GM12878 (cell line): ENCODE data around the gene PARN. TPM values are rescaled to one million over a fixed set of nuclear protein-coding genes. Genes with fewer than 3 reads are reported as not detected.

ENCODE experiments used
- ATAC-seq: fragments of 200-7000 bp; cut with Tn5 transposase; 3 replicates; pipeline ENCODE4 v1.9.1; 2020; ENCODE audit warnings: mild to moderate bottlenecking, moderate library complexity
- BruUV-seq: library from RNA; stranded (reverse); fragments of 400-500 nt; replicated peaks from 2 replicates; lab custom pipeline; 2021; lab: Mats Ljungman, UMichigan
- CTCF ChIA-PET: fragments of 300-600 bp; sonication (Branson Sonifier 250); formaldehyde crosslinking; extraction: SDS; loops from one replicate; lab custom pipeline; 2021; ENCODE audit warnings: inconsistent platforms; lab: Yijun Ruan, JAX
- POLR2A ChIA-PET: fragments of 350-600 bp; formaldehyde crosslinking; extraction: SDS; loops from one replicate; lab custom pipeline; 2021; ENCODE audit warnings: inconsistent platforms; lab: Charles Lee
- RAD21 ChIA-PET: fragments of 300-600 bp; sonication (Branson Sonifier 250); formaldehyde crosslinking; loops from one replicate; lab custom pipeline; 2023; ENCODE audit warnings: antibody characterized with exemption; ENCODE audit not compliant: unreplicated experiment; lab: Charles Lee
- SMC1A ChIA-PET: fragments of 300-600 bp; sonication (Branson Sonifier 250); formaldehyde crosslinking; loops from one replicate; lab custom pipeline; 2023; ENCODE audit not compliant: unreplicated experiment, uncharacterized antibody; lab: Charles Lee
- DNase-seq: peaks from one replicate; pipeline ENCODE4 v3.0.0-alpha.2; 2011; ENCODE audit warnings: low read depth, low spot score
- FAIRE-seq: peaks from 3 replicates; lab custom pipeline; 2011; peaks lifted over from hg19 to GRCh38; lab: Jason Lieb, UNC
- H2AFZ ChIP-seq: 2 replicates; pipeline ENCODE4 v1.6.0; 2011; ENCODE audit warnings: low read depth, low read length, control low read depth; ENCODE audit not compliant: control insufficient read depth
- H3K27ac ChIP-seq: 2 replicates; pipeline ENCODE4 v1.5.1; 2011; ENCODE audit warnings: control low read depth; ENCODE audit not compliant: control insufficient read depth, insufficient read depth
- H3K27me3 ChIP-seq, 2 experiments: replicated peaks in 1 of 2; 2 replicates each; pipeline versions ENCODE4 v1.6.0 to v1.6.1; 2011; ENCODE audit warnings: low read length in 1 of 2; ENCODE audit not compliant: control insufficient read depth in 2 of 2, insufficient read depth in 2 of 2
- H3K36me3 ChIP-seq, 2 experiments: 2 replicates each; pipeline ENCODE4 v1.5.1; 2011; ENCODE audit warnings: low read length in 1 of 2; ENCODE audit not compliant: control insufficient read depth in 2 of 2, insufficient read depth in 2 of 2
- H3K4me1 ChIP-seq: 2 replicates; pipeline ENCODE4 v1.6.1; 2011; ENCODE audit warnings: mild to moderate bottlenecking, low read length, moderate library complexity, mixed read lengths; ENCODE audit not compliant: control insufficient read depth, insufficient read depth
- H3K4me2 ChIP-seq: 2 replicates; pipeline ENCODE4 v1.6.0; 2011; ENCODE audit warnings: control low read depth; ENCODE audit not compliant: control insufficient read depth, insufficient read depth
- H3K4me3 ChIP-seq: fragments of 200-600 bp; sonication (generic); 2 replicates; pipeline ENCODE4 v1.5.1; 2016
- H3K79me2 ChIP-seq: 2 replicates; pipeline ENCODE4 v1.6.0; 2011; ENCODE audit warnings: low read length; ENCODE audit not compliant: control insufficient read depth, insufficient read depth
- H3K9ac ChIP-seq: 2 replicates; pipeline ENCODE4 v1.8.0; 2011; ENCODE audit warnings: low read length, control low read depth, mixed read lengths; ENCODE audit not compliant: control insufficient read depth, insufficient read depth
- H3K9me3 ChIP-seq: replicated peaks from 3 replicates; pipeline ENCODE4 v1.5.1; 2011; ENCODE audit warnings: mild to moderate bottlenecking, low read length; ENCODE audit not compliant: control insufficient read depth, insufficient read depth
- H4K20me1 ChIP-seq: 2 replicates; pipeline ENCODE4 v1.6.0; 2011; ENCODE audit not compliant: control insufficient read depth, insufficient read depth
- BMI1 ChIP-seq: fragments of 450-650 bp; IDR thresholded peaks from 2 replicates; pipeline ENCODE4 v1.6.1; 2016; ENCODE audit warnings: mild to moderate bottlenecking, moderate library complexity, borderline replicate concordance
- BRCA1 ChIP-seq: IDR thresholded peaks from 2 replicates; pipeline ENCODE4 v1.6.1; 2011; ENCODE audit warnings: low read depth, low read length, improper control_type of control experiment
- CEBPB ChIP-seq, 2 experiments: fragments of 150-350 bp in 1 of 2; IDR thresholded peaks; 2 replicates each; pipeline ENCODE4 v1.6.1; 2012 to 2014; ENCODE audit warnings: low read depth in 2 of 2, low read length in 2 of 2, borderline replicate concordance in 1 of 2, inconsistent platforms in 1 of 2
- CHD1 ChIP-seq: IDR thresholded peaks from 2 replicates; pipeline ENCODE4 v1.6.1; 2012; ENCODE audit warnings: low read depth, low read length, improper control_type of control experiment
- CREM ChIP-seq: IDR thresholded peaks from 2 replicates; pipeline ENCODE4 v1.6.1; 2014; ENCODE audit warnings: antibody characterized with exemption, low read depth
- CTCF ChIP-seq, 3 experiments: IDR thresholded peaks in 2 of 3; conservative IDR thresholded peaks in 1 of 3; 2 replicates each; pipeline ENCODE4 v1.5.1; 2011; ENCODE audit warnings: low read depth in 3 of 3, low read length in 3 of 3, mild to moderate bottlenecking in 3 of 3, control low read depth in 2 of 3, moderate library complexity in 2 of 3, inconsistent platforms in 1 of 3, mixed read lengths in 1 of 3; ENCODE audit not compliant: control insufficient read depth in 2 of 3, insufficient read depth in 1 of 3; ENCODE audit errors: extremely low read depth in 1 of 3
- EED ChIP-seq: sonication (generic); IDR thresholded peaks from 2 replicates; pipeline ENCODE4 v1.6.1; 2016; ENCODE audit warnings: antibody characterized with exemption, low read depth
- IKZF2 ChIP-seq, 2 experiments: fragments of 450-650 bp; IDR thresholded peaks; 2 replicates each; pipeline ENCODE4 v1.6.1; 2017; ENCODE audit warnings: mild to moderate bottlenecking in 2 of 2, moderate library complexity in 2 of 2
- MAX ChIP-seq: IDR thresholded peaks from 2 replicates; pipeline ENCODE4 v1.6.1; 2012; ENCODE audit warnings: low read depth, low read length, improper control_type of control experiment
- MYB ChIP-seq: fragments of 150-350 bp; IDR thresholded peaks from 2 replicates; pipeline ENCODE4 v1.6.1; 2014; ENCODE audit warnings: mild to moderate bottlenecking, low read depth, low read length, borderline replicate concordance
- NBN ChIP-seq: fragments of 450-650 bp; IDR thresholded peaks from 2 replicates; pipeline ENCODE4 v1.6.1; 2016
- RB1 ChIP-seq: fragments of 450-650 bp; formaldehyde crosslinking; IDR thresholded peaks from 2 replicates; pipeline ENCODE4 v1.6.1; 2017; ENCODE audit warnings: mild to moderate bottlenecking, borderline replicate concordance
- SPI1 ChIP-seq: IDR thresholded peaks from 2 replicates; pipeline ENCODE4 v1.6.1; 2011; ENCODE audit warnings: low read depth, mild to moderate bottlenecking, low read length, moderate library complexity, borderline replicate concordance; ENCODE audit not compliant: insufficient read depth
- SREBF2 ChIP-seq: IDR thresholded peaks from 2 replicates; pipeline ENCODE4 v1.6.1; 2012; ENCODE audit warnings: mild to moderate bottlenecking, low read length
- USF2 ChIP-seq: IDR thresholded peaks from 2 replicates; pipeline ENCODE4 v1.6.1; 2011; ENCODE audit warnings: low read depth, low read length, improper control_type of control experiment, borderline replicate concordance
- WGBS: methylation state at CpG from one replicate; pipeline ENCODE4 v1.1.6; 2016; ENCODE audit warnings: low lambda C conversion rate; ENCODE audit not compliant: insufficient replicate concordance, insufficient coverage; ENCODE audit errors: missing lambda C conversion rate; 5-methylcytosine and 5-hydroxymethylcytosine counted together
- in situ Hi-C: fragments of 300-500 bp; cut with MboI; formaldehyde crosslinking; loops from 9 replicates; pipeline ENCODE4 v1.14.3; 2018; ENCODE audit warnings: mixed read lengths
- intact Hi-C: fragments of 100-400 bp; cut with micrococcal nuclease; formaldehyde crosslinking; loops from one replicate; pipeline ENCODE4 v1.14.2; 2022; ENCODE audit not compliant: unreplicated experiment
- polyA plus RNA-seq, 11 experiments: library from polyadenylated mRNA; depleted of rRNA in 4 of 11; unstranded in 6 of 11; stranded (reverse) in 5 of 11; fragments of >200 nt; fragmentation: Nextera tagmentation in 4 of 11; fragmentation: Illumina TruSeq in 1 of 11; extraction: Ambion mirVana in 4 of 11; extraction: Trizol in 1 of 11; gene quantifications; 1 replicate in 1 of 11; 2 replicates in 10 of 11; pipeline versions ENCODE4 v1.2.1 to v1.2.3, GENCODE V29; 2011 to 2016; ENCODE audit warnings: inconsistent platforms in 2 of 11, missing spikeins in 2 of 11, low read depth in 1 of 11
- total RNA-seq, 4 experiments: library from RNA; depleted of rRNA in 3 of 4; stranded (reverse); fragments of >200 nt in 3 of 4; fragmentation: Illumina TruSeq in 1 of 4; extraction: Trizol in 1 of 4; gene quantifications; 2 replicates each; pipeline versions ENCODE4 v1.2.1 to v1.2.3, GENCODE V29; 2013 to 2021
- TF ChIP-seq, protein P1 (sequence below): fragments of 450-650 bp; conservative IDR thresholded peaks from 2 replicates; pipeline ENCODE4 v1.6.1; 2017; ENCODE audit warnings: mild to moderate bottlenecking, moderate library complexity
- TF ChIP-seq, protein P2 (sequence below): fragments of 450-650 bp; formaldehyde crosslinking; IDR thresholded peaks from 2 replicates; pipeline ENCODE4 v1.4.0; 2022; ENCODE audit warnings: mild to moderate bottlenecking, moderate library complexity

Gene PARN
- total and polyA plus RNA-seq, 10 of the 15 experiments (the other 5 are each of a cell fraction or from before 2014, with no cell fraction given) = 15.6 to 77.3 (median 47.7) TPM

DNA sequence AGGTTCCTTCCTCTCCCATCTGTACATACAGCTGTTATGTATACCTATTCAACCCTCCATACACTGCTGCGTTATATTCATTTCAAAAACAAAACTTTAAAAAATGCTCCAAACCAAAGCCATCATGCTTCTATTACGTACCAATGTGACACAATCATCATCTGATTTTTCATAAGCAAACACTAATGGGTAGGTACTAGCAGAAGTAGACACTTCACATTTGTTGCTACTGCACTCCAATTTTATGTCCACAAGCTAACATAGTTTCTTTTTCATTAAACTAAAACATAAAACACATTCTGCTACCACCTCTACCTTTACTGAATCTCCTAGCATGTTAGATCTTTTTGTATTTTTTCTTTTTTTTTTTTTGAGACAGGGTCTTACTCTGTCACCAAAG, 57.5 kb downstream of the PARN start:
- no peak overlapping the region for H3K4me2 ChIP-seq
- no peak overlapping the region for H3K27ac ChIP-seq
- H3K9me3 ChIP-seq = peaks cover 2% of the 10 kb centered on the region; the same call in 1 of the 3 replicates
- no peaks in the 10 kb centered on the region for H3K4me1 ChIP-seq
- ATAC-seq = no peak
- in situ Hi-C loops = no loop called here
- H4K20me1 ChIP-seq = no peaks in the 10 kb centered on the region
- no peak overlapping the region for H2AFZ ChIP-seq
- no peak for FAIRE-seq
- H3K4me3 ChIP-seq = no peak overlapping the region
- no peaks in the 10 kb centered on the region for H3K79me2 ChIP-seq
- CTCF ChIA-PET = interaction anchor here (0.9 to 1.1 kb wide), 2 partner anchors 25 to 61 kb away, joined by 3 read pairs; no protein-coding TSS in a partner anchor
- intact Hi-C loops = no loop called here
- DNase-seq = no peak
- H3K9ac ChIP-seq = no peak overlapping the region
- WGBS = 96% methylated on average over 2 of the region's 2 CpGs
- peaks cover 6 to 19% of the 10 kb centered on the region in 2 experiments; a peak in 3 of 4 replicates for H3K36me3 ChIP-seq
- BruUV-seq = no TSS peak
- SMC1A ChIA-PET = interaction anchor here (1.2 kb wide), 1 partner anchor 287 kb away, joined by 3 read pairs; no protein-coding TSS in a partner anchor
- POLR2A ChIA-PET = no interaction called here
- RAD21 ChIA-PET = interaction anchor here (0.5 kb wide), 1 partner anchor 446 kb away, joined by 3 read pairs; no protein-coding TSS in a partner anchor
- no peaks in the 10 kb centered on the region for H3K27me3 ChIP-seq
- TF ChIP-seq MAX (no peak), CTCF (IDR thresholded peaks at IDR 0.05 in 2 of 3, conservative IDR thresholded peaks at IDR 0.05 in 1 of 3; ENCODE audit: control insufficient read depth in 2 of 3, extremely low read depth in 1 of 3, insufficient read depth in 1 of 3, low read depth in 3 of 3, low read length in 3 of 3) (no peak), MYB (no peak), BMI1 (no peak), EED (no peak), RB1 (no peak), CREM (no peak), SPI1 (no peak), USF2 (no peak), CEBPB (IDR thresholded peaks at IDR 0.05; ENCODE audit: borderline replicate concordance in 1 of 2, low read depth in 2 of 2, low read length in 2 of 2) (no peak), NBN (no peak), BRCA1 (no peak), CHD1 (no peak), IKZF2 (IDR thresholded peaks at IDR 0.05) (no peak), SREBF2 (no peak)
- TF ChIP-seq, protein P1, sequence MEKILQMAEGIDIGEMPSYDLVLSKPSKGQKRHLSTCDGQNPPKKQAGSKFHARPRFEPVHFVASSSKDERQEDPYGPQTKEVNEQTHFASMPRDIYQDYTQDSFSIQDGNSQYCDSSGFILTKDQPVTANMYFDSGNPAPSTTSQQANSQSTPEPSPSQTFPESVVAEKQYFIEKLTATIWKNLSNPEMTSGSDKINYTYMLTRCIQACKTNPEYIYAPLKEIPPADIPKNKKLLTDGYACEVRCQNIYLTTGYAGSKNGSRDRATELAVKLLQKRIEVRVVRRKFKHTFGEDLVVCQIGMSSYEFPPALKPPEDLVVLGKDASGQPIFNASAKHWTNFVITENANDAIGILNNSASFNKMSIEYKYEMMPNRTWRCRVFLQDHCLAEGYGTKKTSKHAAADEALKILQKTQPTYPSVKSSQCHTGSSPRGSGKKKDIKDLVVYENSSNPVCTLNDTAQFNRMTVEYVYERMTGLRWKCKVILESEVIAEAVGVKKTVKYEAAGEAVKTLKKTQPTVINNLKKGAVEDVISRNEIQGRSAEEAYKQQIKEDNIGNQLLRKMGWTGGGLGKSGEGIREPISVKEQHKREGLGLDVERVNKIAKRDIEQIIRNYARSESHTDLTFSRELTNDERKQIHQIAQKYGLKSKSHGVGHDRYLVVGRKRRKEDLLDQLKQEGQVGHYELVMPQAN = no peak
- TF ChIP-seq, protein P2, sequence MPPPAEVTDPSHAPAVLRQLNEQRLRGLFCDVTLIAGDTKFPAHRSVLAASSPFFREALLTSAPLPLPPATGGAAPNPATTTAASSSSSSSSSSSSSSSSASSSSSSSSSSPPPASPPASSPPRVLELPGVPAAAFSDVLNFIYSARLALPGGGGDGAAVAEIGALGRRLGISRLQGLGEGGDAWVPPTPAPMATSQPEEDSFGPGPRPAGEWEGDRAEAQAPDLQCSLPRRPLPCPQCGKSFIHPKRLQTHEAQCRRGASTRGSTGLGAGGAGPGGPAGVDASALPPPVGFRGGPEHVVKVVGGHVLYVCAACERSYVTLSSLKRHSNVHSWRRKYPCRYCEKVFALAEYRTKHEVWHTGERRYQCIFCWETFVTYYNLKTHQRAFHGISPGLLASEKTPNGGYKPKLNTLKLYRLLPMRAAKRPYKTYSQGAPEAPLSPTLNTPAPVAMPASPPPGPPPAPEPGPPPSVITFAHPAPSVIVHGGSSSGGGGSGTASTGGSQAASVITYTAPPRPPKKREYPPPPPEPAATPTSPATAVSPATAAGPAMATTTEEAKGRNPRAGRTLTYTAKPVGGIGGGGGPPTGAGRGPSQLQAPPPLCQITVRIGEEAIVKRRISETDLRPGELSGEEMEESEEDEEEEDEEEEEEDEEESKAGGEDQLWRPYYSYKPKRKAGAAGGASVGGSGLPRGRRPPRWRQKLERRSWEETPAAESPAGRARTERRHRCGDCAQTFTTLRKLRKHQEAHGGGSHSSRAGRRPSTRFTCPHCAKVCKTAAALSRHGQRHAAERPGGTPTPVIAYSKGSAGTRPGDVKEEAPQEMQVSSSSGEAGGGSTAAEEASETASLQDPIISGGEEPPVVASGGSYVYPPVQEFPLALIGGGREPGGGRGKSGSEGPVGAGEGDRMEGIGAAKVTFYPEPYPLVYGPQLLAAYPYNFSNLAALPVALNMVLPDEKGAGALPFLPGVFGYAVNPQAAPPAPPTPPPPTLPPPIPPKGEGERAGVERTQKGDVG (CRISPR knock-in tag) = no peak
